ENCODE results near the gene ATXN1L.
"Not testable (repeated sequence)": the region's sequence is repeated elsewhere in the genome, so short reads cannot be mapped to it uniquely, and the experiment has no call there.

Gene ATXN1L, protein sequence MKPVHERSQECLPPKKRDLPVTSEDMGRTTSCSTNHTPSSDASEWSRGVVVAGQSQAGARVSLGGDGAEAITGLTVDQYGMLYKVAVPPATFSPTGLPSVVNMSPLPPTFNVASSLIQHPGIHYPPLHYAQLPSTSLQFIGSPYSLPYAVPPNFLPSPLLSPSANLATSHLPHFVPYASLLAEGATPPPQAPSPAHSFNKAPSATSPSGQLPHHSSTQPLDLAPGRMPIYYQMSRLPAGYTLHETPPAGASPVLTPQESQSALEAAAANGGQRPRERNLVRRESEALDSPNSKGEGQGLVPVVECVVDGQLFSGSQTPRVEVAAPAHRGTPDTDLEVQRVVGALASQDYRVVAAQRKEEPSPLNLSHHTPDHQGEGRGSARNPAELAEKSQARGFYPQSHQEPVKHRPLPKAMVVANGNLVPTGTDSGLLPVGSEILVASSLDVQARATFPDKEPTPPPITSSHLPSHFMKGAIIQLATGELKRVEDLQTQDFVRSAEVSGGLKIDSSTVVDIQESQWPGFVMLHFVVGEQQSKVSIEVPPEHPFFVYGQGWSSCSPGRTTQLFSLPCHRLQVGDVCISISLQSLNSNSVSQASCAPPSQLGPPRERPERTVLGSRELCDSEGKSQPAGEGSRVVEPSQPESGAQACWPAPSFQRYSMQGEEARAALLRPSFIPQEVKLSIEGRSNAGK

DNA sequence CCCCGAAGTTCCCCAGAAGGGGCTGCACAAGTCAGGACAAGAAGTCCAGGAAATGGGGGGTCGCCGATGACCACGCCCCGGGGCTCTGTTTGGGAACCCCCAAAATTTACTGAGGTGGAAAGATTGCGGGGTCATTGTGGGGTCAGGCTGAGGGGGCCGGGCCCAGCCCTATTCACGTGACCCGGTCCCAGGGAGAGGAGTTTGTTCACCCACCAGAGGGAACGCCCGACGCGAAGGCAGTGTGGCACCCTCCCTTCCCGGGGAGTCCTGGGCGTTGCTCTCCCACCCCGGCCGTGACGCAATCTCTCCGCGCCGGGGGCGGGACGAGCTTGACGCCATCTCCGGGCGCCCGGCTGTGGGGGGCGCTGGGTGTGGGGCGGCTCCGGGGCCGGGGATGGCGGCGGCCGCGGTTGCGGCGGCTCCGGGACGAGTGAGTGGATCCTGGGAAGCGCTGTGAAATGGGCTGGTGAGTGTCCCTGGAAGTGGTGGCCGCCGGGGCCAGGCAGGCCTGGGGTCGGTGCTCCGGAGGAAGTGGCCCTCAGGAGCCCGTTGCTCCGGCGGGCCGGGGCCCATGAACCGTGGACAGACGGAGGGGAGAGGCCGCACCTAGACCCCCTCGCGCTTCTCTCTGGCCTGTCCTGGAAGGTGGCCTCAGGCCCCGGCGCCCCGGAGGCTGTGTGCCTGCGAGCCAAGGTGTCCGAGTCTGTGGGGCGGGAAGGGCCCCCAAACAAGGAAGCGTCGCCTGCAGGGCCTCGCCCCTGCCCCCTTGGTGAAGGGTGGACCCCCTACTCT is at the start of gene ATXN1L:
TSS of gene ATXN1L (plus strand) at position 338 of the 792 bp plus-strand sequence. CDS start 3,765 bp downstream, outside the sequence.
- peak; percentile 88 for DNase-seq
- in situ Hi-C loops (cut with MboI; ENCODE audit: low pct_unique_long_range_greater_than_20kb, low sequenced_read_pairs) = no loop called here

GRCh38 chr16:71796501-71797097 is 49.2 kb upstream of the ATXN1L start:
- in situ Hi-C loops (cut with MboI; ENCODE audit: low pct_unique_long_range_greater_than_20kb, low sequenced_read_pairs) = no loop called here

DNA sequence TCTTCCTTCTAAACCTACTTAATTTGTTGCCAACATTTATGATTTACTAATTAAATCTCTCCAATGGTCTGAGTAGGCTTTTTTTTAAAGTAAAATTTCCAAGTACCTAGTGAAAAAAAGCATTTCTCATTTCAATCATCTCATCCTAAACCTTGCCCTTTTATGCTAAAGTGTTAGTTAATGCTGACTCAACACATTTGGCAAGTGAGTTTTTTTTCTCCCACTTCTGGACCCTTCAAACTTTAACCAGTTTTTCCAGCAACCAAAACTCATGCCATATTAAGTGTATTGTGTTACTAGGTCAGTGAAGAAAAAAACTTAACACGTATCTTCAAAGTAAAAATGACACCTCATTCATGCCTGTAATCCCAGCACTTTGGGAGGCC is 42.5 kb upstream of the ATXN1L start:
- in situ Hi-C loops (cut with MboI; ENCODE audit: low pct_unique_long_range_greater_than_20kb, low sequenced_read_pairs) = no loop called here
- DNase-seq = no peak

More at GRCh38 chr16:71796501-71797097, 49.2 kb upstream of the ATXN1L start:
- no peak for DNase-seq

DNA sequence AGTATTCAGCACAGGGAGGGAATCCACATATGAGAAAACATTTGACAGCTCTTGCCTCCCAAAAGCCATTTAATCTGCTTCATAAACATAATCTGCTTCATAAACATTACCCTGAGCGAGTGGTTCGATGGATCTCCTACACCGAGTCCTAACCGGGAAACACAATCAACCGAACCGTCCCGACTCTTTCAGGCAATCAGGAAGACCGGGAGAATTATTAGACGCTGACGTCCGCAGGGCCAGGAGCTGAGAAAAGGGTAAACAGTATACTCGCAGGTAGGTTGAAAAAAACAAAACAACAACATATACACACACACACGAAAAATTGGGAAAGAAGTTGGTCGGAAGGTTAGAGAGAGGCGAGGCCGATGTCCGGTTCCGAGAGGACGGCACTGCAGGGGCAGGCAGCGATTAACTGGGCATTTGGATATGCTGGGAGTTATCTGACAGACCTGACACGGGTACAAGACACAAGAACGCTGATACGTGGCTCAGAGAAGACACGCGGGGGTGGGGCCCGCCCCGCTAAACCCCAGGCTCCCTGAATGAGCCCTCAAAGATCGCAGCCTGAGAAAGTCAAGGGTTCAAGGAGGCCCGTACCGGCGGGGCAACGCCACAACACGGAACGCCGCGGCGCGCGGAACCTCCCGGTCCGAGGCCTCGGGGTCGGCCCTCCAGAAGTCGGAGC is 37.7 kb upstream of the ATXN1L start:
- in situ Hi-C loops (cut with MboI; ENCODE audit: low pct_unique_long_range_greater_than_20kb, low sequenced_read_pairs) = no loop called here
- no peak for DNase-seq

- in situ Hi-C loops (cut with MboI; ENCODE audit: low pct_unique_long_range_greater_than_20kb, low sequenced_read_pairs) = no loop called here
- DNase-seq = peak; percentile 95
Observed at GRCh38 chr16:71808593-71809459, 37.0 kb upstream of the ATXN1L start, which contains the start of gene AP1G1. Gene AP1G1, minus strand, starts transcription at chr16:71808834. Its CDS starts 19,355 bp downstream, at chr16:71789479.

DNA sequence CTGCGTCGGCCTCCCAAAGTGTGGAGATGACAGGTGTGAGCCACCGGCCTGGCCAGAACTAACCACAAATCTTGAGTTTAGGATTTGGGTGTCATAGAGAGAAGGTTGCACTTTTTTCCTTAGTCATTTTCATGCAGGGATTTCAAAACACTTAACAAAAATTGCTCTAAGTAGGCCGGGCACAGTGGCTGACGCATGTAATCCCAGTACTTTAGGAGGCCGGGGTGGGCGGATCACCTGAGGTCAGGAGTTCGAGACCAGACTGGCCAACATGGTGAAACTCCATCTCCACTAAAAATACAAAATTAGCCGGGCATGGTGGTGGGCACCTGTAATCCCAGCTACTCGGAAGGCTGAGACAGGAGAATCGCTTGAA is 35.6 kb upstream of the ATXN1L start:
- DNase-seq; in situ Hi-C loops (cut with MboI; ENCODE audit: low pct_unique_long_range_greater_than_20kb, low sequenced_read_pairs): not testable (repeated sequence)

DNA sequence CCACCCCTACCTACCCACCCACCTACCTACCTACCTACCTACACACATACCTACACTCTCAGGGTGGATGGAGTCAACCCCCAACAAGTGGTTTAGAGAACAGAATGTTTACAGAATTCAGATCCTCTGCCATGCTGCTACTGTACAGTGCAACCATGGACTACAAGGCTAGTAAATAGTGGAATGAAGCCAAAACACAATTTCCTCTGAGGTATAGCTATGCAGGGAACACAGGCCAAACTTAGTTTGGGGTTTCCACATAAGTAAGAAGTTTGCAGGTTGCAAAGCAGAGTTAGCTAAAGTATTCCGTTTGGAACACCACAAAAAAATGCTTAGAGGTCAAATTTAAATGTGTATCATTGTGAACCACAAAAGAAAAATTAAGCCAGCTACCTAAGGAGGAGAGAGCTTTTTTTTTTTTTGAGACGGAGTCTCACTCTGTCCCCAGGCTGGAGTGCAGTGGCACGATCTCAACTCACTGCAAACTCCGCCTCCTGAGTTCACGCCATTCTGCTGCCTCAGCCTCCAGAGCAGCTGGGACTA is 34.4 kb upstream of the ATXN1L start:
- in situ Hi-C loops (cut with MboI; ENCODE audit: low pct_unique_long_range_greater_than_20kb, low sequenced_read_pairs) = no loop called here
- DNase-seq = no peak

DNA sequence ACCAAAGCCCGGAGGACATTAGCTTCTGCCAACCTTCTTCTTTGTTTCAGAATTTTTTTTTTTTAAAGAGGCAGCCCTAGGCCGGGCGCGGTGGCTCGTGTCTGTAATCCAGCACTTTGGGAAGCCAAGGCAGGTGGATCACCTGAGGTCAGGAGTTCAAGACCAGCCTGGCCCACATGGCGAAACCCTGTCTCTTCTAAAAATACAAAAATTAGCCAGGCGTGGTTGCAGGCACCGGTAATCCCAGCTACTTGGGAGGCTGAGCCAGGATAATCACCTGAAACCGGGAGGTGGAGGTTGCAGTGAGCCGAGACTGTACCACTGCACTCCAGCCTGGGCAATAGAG is 28.6 kb upstream of the ATXN1L start:
- in situ Hi-C loops (cut with MboI; ENCODE audit: low pct_unique_long_range_greater_than_20kb, low sequenced_read_pairs) = not testable (repeated sequence)

GRCh38 chr16:71826533-71827017 is 19.2 kb upstream of the ATXN1L start:
- DNase-seq = peak; percentile 35
- in situ Hi-C loops (cut with MboI; ENCODE audit: low pct_unique_long_range_greater_than_20kb, low sequenced_read_pairs) = no loop called here

More for the DNA sequence above, 28.6 kb upstream of the ATXN1L start:
- not testable (repeated sequence) for DNase-seq

GRCh38 chr16:71830359-71830758 is 15.4 kb upstream of the ATXN1L start:
- in situ Hi-C loops (cut with MboI; ENCODE audit: low pct_unique_long_range_greater_than_20kb, low sequenced_read_pairs) = no loop called here
- DNase-seq = no peak

DNA sequence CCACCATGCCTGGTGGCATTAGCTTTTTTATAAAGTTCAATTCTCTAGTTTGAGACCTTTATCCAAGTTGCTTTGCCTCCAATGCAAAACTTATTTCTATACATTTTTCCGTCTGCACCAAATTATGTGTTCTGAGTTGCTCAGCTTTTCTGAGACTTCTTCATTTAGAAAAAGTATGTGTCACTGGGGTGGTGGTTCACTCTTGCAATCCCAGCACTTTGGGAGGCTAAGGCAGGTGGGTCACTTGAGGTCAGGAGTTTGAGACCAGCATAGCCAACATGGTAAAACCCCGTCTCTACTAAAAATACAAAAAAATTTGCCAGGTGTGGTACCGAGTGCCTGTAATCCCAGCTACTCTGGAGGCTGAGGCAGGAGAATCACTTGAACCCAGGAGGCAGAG is 14.1 kb upstream of the ATXN1L start:
- DNase-seq; in situ Hi-C loops (cut with MboI; ENCODE audit: low pct_unique_long_range_greater_than_20kb, low sequenced_read_pairs): not testable (repeated sequence)

DNA sequence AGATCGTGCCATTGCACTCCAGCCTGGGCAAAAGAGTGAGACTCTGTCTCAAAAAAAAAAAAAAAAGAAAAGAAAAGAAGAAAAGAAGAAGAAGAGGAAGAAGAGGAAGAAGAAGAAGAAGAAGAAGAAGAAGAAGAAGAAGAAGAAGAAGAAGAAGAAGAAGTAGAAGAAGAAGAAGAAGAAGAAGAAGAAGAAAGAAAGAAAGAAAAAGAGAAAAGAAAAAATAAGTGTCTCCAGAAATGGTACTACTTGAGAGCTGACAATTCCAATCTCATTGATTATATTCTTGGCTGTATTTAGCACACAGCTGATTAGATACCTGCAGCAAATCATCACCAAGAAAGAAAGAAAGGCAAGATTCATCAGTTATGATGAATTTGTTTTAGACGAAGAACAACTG is 13.7 kb upstream of the ATXN1L start:
- in situ Hi-C loops (cut with MboI; ENCODE audit: low pct_unique_long_range_greater_than_20kb, low sequenced_read_pairs); DNase-seq: not testable (repeated sequence)

- no peak for DNase-seq
- in situ Hi-C loops (cut with MboI; ENCODE audit: low pct_unique_long_range_greater_than_20kb, low sequenced_read_pairs) = no loop called here
Observed at GRCh38 chr16:71834291-71834690, 11.5 kb upstream of the ATXN1L start.

- DNase-seq = no peak
- in situ Hi-C loops (cut with MboI; ENCODE audit: low pct_unique_long_range_greater_than_20kb, low sequenced_read_pairs) = no loop called here
Observed at GRCh38 chr16:71837150-71837549, 8.6 kb upstream of the ATXN1L start.

DNA sequence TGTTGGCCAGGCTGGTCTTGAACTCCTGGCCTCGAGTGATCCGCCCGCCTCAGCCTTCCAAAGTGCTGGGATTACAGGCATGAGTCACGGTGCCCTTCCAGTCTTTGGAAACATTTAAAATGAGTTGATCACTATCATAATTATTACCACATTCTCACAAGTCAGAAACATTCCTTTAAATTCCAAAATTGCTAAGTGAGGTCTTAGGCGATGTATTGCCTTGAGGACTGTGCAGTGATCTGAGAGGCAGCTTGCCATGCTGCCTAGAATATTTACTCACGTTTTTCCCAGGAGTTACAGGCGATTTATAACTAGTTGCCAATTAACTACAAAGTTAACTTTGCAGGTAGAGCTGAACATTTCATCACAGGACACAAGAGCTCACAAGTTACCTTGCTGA is 5.7 kb upstream of the ATXN1L start:
- in situ Hi-C loops (cut with MboI; ENCODE audit: low pct_unique_long_range_greater_than_20kb, low sequenced_read_pairs) = no loop called here
- no peak for DNase-seq

DNA sequence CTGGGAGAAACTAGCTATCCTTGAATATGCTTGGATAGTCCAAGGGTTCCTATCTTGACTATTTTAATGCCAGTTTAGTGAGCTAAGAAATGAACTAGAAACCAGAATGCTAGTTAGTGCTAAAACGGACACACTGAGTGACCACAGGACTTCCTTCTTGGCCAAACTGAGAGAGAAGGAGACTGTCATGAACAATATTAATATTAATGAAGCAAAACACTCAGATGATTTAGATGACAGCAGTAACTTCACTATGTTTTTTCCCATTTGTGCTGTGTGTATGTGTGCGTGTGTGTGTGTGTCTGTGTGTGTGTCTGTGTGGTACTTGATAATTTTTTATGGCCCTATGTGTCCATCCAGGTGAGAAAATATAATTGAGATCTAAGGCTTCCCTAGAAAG is 2.2 kb upstream of the ATXN1L start:
- in situ Hi-C loops (cut with MboI; ENCODE audit: low pct_unique_long_range_greater_than_20kb, low sequenced_read_pairs) = no loop called here
- no peak for DNase-seq

DNA sequence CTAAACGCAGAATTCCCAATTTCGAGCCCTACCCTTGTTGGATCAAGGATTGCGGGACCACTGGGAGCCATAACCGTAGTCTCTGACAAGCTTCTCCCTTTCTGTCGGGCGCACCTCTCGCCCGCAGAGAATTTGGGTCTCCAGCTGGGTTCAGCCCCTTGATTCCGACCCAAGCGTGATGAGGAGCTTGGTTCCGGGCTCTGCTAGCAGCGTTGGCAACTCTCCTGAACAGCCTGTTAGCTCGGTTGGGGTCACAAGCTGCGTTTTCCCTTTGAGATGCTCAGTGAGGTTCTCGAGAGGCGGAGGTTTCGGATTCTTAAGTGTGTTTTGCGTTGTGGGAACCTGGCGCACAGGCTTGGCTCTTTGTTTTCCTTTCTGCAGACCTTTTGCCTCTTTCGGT is 655 bp downstream of the ATXN1L start:
- peak; percentile 16 for DNase-seq
- in situ Hi-C loops (cut with MboI; ENCODE audit: low pct_unique_long_range_greater_than_20kb, low sequenced_read_pairs) = no loop called here

DNA sequence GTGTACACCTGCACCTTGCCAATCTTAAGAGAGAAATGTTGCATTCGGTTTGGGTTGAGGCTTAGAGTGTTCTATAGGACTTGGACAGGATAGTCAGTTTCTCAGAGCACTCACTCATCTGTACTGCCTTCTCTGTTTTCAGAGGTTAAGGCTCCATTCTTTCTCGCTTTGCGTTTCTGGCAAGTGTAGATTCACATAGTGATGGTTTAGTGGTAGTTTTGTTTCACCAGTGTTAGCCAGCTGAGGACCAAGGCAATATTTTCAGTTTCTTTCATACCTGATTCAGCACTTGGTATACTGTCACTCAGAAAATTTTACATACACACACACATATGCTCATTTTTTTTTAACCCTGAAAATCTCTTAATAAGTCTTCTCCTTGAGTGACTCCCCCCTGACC is 1.3 kb downstream of the ATXN1L start:
- no peak for DNase-seq
- in situ Hi-C loops (cut with MboI; ENCODE audit: low pct_unique_long_range_greater_than_20kb, low sequenced_read_pairs) = no loop called here
